Measurements from ENCODE around the gene ST6GALNAC2.

The ST6GALNAC2 gene

DNA sequence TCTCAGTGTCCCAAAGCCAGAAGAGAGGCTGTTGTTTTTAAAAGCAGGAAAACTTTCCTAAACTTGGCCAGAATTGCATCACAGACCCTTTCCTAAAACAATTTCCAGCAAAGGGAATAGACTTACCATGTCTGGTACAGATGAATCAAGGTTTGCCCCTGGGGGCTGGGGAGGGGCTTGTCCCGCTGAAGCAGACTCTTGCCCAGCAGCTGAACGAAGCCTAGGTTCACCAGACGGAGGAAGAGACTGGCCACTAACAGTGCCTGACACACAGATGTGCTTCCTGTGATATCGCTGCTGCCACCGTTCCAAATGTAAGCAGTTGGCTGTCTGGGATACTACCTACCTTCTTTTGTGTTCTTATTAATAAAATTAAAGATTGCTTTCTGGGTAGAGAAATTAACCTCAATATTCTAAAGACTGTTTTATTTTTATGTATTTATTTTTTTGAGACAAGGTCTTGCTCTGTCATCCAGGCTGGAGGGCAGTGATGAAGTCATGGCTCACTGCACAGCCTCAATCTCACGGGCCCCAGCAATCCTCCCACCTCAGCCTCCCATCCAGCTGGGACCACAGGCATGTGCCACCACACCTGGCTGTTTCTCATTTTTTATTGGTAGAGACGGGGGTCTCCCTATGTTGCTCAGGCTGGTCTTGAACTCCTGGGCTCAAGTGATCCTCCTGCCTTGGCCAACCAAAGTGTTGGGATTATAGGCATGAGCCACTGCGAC is 32.3 kb downstream of the ST6GALNAC2 start:
- no peak for DNase-seq

DNA sequence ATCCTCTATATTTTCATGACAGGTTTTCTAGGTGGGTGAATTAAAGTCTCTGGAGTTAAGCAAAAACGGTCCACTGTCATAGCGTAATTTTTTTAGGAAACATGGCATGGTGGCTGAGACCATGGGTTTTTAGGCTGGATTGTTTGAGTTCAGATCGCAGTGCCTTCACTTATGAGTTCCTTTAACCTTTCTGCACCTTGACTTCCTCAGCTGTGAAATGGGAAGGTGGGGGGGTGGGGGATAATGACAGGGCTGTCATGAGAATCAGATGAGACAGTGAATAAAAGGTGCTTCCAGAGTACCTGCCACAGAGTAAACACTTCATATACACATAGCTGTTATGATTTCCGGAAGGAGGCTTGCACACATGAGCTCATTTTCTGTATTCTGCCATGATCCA is 34.0 kb downstream of the ST6GALNAC2 start:
- DNase-seq: no peak

DNA sequence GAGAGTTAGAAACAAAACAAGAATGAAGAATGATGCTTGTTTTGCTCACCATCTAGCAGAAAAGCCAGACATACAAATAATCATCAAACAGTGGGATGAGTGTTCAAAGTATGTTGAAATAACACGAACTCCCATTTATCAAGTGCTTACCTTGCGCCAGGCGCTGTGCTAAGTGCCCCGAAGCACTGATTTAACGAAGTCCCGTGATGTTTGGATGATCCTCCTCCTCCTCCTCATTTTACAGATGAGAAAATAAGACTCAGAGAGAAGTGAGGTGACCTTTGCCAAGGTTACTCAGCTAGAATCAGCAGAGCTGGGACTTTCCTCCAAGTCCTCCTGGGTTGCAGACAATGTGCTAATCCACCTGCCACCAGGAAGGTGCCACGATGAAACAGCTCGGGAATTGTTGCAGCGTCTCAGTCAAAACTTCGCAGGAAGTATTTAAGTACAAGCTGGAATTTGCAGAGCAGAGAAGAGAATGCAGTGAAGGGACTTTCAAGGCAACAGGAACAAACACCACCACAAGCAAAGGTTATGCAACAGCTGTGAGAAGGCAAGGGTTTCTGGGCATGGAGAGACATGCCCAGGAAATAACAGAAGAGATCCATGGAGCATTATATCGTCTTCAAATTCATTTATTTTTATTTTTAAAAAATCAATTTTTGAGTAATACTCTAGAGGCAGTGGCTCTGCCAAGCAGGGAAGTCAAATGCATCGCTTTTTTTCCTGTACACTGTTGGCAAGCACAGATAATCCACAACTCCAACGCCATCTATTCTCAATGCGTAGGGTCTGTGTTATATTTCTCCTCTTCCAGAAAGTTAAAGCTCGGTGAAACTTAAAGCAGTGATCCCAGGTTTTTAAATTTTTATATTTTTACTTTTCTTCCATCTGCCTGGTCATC is 34.7 kb downstream of the ST6GALNAC2 start:
- no peak for DNase-seq

DNA sequence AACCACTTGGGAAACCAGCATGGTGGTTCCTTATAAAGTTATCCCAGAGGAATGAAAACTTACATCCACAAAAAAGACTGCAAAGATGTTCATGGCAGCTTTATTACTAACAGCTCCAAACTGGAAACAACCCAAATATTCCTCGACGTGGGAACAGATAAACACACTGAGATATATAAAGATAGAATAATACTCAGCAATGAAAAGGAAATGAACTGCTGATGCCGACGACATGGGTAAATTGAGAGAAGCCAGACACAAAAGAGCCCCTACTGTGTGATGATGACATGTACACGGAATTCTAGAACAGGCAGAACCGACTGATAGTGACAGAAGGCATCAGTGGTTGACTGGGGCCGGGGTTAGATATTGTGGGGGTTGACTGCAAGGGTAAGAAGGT is 36.1 kb downstream of the ST6GALNAC2 start:
- no peak for DNase-seq

DNA sequence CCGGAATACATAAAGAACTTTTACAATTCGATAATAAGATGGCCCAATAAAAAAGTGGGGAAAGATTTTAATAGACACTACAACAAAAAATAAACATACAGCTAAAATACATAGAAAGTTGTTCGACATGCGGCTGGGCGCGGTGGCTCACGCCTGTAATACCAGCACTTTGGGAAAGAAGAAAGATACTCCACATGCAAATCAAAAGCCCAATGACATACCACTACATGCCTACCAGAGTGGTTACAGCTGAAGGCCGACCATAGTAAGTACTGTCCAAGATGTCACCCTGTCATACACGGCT is 36.5 kb downstream of the ST6GALNAC2 start:
- no peak for DNase-seq

DNA sequence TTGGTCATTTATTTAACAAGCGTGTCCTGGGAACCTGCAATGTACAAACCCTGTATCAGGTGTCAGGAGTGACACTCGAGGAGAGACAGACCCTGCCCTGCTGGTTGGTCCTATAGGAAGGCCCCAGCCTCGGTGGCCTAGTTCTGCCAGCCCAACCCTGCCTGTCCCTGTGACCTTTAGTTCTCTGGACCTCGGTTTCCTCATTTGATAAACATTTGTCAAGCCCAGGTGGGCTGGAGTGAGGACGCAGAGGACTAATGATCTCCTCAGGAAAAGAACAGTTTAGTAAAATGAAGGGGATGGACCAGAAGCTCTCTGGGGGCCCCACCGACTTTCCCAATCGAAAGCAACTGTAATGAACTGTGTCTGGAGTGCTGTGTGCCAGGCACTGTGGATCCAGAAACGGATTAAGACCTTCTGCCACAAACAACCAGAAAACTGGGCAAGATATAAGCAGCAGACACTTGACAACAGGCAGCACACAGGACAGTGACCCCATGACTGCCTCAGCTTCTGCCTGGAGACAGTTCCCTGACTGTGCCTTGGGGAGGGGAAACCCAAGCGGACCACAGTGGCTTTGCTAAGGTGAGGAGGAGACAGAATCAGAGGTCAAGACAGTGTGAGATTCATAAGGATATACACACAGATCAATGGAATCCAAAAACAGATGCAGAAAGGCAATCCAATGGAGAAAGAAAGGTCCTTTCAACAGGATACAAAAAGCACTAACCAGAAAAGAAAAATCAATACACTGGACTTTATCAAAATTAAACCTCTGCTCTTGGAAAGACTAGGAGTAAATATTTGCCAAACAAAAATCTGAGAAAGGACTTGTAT is 37.1 kb downstream of the ST6GALNAC2 start:
- no peak for DNase-seq

DNA sequence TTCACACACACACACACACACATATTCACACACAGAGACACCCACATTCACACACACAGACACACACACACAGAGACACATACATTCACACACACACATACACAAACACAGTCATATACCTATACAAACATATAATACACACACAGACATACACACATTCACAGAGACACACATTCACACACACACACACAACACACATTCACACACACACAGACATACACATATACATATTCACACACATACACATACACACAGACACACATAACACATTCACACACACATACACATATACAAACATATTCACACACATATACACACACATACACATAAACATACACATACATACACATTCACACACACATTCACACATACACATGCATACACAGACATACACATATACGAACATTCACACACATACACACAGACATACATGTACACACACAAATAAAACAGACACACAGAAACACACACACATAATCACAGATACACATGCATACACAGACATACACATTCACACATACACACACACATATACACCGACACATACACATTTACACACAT is 37.9 kb downstream of the ST6GALNAC2 start:
- DNase-seq: no peak

DNA sequence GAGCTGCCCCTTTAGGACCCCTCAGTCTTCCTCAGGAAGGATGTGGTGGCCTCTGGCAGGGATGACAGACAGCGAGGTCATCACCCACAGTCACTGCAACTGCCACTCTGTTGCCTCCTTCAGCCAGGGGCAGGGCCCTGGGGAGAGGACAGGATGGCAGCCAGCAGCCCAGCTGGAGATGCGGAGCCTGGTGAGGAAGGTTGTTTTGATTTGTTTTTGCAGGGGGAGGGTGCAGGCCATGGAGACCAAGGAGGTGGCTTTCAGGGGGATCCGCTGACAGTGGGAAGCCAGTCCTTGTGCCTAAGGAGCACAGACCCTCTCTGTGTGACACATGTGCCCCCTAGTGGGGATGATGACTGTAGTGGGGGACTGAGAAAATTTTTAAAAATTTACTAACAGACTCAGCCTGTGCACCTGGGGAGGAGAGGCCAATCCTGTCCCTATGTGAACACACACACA is 38.4 kb downstream of the ST6GALNAC2 start:
- DNase-seq: peak; percentile 87

DNA sequence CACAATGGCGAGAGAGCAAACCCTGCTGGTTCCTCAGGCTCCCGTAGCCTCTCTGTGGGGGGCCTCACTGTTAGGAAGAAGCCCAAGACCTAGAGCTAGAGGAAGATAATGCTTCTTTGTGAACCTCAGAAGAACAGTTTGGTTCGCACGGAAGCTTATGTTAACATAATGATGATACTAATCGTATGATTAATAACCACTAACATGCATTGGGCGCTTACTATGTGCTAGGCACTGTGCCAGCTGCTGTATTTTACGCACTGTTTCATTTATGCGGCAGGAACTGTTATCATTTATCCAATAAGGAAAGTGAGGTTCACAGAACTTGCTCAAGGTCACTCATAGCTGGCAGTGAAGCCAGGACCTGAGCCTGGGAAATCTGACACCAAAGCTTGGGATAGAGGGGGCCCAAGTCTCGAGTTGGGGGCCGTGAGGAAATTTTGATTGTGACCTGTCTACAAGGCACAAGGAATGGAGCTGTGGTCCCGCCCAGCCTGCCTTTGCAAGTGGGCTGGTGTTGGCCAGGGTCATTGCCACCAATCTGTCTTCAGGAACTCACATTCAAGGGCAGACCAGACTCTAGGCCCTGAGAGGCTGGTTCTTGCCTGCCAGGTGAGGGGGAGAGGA is 39.0 kb downstream of the ST6GALNAC2 start:
- DNase-seq: no peak

DNA sequence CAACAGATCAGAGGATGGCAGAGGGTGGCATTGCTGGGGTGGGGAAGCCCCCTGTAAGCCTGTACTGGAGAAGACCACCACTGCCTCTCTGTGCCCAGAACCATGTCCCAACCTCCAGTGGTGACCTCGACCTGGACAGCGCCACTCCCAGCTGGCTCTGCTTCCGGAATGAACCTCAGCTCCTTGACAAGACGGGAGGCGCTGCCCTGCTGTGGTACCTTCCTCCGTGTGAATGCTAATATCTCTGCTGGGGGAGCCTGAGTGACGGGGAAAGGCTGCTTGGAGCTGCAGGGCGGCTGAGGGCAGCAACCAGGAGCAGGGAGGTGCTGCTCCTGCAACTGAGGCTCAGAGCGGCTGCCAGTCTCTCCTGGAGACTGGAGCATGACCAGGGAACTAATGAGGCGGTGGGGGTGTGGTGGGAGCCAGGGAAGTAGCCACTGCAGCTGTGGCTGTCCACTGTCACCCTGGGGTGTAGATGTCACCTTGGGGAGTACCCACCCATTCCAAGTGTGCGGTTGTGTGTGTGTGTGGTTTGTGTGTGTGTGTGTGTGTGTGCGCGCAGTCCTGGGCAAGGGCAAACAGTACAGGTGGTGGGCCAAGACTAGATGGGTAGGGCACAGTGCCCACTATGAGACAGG is 39.6 kb downstream of the ST6GALNAC2 start:
- no peak for DNase-seq

DNA sequence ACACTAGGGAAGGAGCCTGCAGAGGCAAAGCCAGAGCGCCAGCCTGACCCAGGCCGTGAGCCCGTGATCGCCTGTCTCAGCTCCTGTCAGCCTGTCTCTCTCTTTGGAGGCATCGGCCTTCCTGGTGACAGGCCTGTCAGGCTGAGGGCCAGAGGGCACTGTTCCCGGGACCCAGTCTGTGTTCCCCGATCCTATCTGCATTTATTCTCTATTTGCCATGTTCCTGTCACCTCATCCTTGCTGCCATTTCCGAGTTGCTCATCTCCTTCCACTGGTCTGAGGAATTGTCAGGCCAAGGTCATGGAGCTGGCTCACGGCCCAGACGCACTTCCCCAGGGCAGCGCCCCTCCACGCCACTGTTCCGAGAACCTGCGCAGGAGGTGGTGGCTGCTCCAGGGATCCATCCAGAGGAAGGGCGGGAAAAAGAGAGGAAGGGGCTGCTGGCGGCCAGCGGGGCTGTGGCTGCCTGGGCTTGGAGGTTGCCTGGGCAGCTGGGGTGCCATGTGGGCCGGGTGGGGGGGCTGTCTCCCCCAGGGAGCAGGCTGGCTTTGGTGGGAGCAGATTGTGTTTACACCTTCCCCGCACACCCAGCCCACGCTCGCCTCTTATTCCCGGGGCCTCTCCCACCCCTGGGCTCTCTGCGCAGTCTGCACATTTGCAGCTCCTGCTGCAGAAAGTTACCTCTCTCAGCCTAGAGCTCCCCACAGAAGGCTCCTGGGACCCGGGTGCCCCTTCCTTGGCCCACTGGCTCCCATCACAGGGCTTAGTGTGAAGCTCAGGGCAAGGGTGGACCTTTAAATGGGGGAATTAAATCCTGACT is 40.9 kb downstream of the ST6GALNAC2 start:
- no peak for DNase-seq

DNA sequence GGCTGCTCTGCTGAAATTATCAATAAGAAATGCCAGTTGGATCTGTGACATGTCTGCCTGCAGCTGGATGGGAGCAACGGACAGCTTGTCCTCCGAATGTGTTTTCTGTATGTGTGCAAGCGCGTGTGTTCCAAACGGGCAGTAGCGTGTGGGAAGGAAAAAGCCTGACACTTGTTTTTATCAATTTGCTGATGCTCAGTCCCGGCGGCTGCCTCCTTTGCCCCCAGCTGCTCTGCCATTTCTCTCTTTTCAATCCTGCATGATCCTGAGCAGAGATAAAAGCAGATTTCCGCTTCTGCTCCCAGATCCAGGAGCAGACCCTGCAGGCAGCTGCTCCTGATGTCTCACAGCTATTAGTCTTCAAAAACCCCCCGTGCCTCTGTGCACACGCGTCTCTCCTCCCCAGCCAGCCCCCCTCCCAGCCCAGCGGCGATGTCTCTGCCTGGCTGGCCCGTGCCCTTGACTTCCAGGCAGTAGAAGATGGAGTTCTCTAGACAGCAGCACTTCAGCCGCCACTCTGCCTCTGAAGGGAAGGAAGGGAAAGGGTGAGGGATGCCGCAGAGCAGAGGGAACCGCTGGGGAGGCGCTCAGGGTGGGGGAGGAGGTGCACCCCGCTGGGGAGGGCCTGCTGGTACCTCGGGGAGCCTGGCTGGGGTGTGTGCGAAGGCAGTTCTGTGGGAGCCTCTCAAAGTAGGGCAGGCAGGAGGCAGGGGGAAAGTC is 41.7 kb downstream of the ST6GALNAC2 start:
- peak; percentile 61 for DNase-seq

DNA sequence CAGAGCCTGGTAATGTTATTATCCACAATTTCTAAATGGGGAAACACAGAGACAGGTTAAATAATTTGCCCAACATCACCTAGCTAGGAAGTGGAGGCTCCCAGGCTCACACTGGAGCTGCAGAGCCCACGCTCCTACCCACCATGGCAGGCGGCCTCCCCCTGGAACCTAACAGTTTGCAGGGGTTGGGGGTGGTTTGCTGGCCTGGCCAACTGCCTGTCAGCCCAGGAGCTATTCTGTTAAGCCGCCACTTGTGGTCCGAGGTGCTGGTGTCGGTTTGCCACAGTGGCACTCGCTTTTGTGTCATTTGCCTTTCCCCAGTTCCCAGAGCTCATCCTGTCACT is 42.2 kb downstream of the ST6GALNAC2 start:
- no peak for DNase-seq

DNA sequence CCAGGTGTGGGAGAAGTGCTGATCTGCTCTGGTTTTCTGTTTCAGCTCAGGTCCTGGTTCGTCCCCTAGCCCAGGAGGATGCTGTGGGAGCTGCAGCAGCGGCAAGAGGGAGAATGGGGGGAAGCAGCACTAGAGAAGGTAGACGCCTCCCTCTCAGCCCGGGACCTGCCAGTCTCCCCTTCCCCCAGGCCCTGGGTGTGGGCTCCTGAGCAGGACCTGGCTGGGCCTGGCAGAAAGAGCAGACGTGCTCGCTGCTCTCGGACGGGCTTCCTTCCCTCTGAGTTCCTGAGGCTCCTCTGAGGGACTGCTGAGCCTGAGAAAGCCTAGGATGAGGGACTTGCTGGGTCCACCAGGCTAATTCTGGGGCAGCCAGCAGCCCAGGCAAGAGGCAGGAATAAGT is 42.7 kb downstream of the ST6GALNAC2 start:
- no peak for DNase-seq

DNA sequence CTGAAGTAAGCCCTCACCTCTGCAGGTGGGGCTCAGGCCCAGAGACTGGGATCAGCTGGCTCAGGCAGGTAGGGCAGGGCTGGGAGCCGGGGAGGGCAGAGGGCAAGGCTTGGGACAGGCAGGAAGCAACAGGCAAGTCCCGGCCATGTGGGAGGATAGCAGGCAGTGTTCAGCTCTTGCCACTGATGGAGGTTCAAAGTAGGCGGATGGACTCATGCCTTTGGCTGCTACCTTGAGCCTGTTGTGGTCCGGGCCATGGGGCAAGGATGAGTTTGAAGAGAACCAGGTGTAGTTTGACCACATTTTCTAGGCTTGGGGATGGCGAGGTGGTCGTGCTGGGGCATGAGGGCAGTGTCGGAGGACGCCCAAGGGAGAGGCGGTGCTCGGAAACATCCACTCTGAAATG is 43.1 kb downstream of the ST6GALNAC2 start:
- no peak for DNase-seq

DNA sequence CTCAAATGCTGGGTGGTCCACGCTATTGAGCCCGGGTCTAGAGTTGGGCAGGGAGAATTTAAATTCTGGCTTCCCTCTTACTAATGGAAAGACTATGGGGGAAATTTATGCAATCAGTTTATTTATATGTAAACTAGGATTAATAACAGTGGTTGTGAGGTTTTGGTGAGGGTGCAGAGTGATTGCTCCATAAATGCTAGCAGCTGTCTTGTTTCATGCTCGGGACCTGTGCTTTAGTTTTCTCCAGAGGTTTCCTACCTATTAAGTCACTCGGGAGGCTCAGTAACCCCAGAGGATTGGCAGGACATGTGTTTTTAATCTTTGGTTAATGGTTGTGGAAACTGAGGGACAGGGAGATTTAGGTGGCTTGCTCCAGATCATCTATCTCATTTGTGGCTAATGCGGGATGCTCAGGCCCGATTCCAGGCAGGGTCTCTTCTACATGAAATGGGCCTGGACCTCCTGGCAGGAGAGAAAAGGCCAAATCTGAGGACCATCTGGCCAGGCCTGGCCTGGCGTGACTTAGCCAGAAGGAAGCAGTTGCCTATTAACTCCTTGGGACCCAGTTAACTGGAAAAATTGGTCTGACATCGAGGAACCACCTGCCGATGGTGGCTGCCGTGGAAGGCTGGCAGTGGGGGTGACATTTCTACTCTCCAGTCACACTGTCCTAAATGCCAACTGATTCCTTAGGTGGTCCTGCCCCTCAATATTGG is 43.8 kb downstream of the ST6GALNAC2 start:
- no peak for DNase-seq

DNA sequence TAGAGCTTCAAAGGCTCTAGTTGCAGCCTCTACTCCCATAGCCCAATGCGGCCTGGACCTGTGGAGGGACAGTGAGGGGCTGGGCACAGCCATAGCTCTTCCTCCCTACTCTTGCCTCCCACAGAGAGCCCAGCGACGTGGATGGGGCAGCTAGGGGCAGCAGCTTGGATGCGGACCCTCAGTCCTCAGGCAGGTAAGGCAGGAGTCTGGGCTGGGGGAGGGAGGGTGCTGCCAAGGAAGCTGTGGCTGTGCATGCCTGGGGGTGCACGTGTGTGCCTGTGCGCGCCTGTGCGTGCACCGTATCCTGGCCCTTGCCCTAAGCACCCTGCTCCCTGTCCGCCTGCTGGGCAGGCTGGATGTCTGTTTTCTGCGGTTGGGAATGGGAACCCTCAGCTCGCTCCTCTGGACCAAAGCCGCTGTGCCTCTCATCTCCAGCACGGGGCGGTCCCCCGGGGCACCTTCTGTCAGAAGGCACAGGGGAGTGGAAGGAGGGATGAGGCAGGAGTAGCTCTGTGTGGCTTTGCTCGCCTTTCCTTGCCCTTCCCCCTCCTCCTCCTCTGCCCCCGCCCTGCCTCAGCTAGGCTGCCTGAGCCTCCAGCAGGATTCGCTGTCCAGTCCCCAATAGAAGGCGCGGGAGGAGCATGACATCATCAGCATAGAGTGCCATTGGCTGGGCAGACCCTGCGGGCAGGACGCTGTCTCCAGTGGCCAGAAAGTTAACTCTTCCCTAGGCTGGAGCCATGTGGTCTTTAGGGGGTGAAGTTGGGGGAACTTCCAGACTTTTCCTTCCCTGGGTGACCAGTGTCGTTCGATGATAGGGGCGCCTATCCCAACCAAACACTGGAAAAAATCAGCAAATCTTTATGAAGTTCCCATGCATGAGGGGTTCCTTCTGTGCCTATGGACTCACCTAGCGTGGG is 45.0 kb downstream of the ST6GALNAC2 start:
- DNase-seq: peak; percentile 72

DNA sequence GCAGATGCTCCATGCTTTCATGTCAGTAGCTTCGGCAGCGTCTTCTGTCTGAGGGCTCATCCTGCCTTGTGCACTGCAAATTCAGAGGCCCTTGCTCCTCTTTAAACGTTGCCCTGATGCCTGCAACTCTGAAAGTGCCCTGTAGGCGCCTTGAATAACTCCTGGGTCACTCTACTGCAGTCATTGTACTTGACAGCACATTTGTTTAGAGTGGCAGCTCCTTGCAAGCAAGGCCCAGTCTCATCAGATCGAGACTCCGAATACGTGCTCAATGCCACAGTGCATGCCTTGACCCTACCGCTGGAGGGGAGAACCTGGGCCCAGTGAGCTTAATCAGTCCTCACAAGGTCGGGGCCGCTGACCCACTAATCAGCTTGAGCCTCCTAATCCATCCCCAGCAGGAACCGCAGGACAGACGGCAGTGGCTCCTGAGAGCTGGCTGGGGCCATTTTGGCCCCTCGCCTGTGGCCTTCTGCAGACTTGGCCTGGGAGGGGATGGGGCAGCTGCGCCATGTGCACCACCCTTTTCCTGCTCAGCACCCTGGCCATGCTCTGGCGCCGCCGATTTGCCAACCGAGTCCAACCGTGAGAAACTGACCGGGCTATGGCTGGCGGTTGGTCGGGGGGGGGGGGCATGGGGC is 45.9 kb downstream of the ST6GALNAC2 start, which contains the start of gene PRCD:
TSS of gene PRCD (plus strand) at position 414 of the 641 bp plus-strand sequence. CDS start at position 512, 98 bp downstream.
- no peak for DNase-seq
